ENCODE measurements around the gene MEF2C. TPM values are rescaled to one million over a fixed set of nuclear protein-coding genes. Genes with fewer than 3 reads are reported as not detected.

MEF2C gene
- total RNA-seq, 1 experiment from 2014 or later: 1.7 TPM

DNA sequence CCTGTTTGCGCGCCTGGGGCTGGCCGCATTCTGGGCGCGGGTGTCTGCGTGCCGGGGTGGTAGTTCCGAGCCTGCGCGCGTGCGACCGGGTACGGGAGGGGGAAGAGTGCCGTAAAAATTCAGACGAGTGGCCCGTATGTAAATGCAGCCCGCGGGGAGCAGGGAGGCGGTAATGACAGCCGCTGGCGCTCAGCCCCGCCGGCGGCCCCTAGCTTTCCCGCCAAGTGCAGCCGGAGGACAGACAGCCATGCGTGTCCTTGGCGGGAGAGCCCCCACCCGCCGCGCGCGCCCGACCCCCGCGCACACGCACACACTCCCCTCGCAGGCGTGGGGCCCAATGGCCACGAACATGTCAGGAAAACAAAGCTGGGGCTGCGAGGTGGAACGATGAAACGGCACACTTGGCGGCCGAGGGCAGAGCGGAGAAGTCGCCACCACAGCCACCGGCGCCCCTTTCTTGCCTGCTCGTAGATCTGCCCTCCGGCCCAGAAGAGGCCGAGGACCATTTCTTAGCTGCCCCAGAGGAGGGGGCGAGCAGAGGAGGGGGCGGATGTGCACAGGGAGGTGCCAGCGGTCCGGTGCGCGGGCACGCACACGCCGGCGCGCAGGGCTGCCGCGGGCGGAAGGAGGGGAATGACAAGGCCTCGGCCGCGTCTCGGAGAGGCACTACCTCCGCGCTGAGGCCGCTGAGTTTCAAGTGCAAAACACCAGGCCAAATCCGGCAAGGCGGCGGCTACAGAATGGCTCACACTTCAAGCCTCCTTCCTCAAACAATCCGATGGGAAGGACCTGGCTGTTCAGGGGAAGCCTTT is 208.4 kb downstream of the MEF2C start (continued):
- TF ChIP-seq, protein P1, sequence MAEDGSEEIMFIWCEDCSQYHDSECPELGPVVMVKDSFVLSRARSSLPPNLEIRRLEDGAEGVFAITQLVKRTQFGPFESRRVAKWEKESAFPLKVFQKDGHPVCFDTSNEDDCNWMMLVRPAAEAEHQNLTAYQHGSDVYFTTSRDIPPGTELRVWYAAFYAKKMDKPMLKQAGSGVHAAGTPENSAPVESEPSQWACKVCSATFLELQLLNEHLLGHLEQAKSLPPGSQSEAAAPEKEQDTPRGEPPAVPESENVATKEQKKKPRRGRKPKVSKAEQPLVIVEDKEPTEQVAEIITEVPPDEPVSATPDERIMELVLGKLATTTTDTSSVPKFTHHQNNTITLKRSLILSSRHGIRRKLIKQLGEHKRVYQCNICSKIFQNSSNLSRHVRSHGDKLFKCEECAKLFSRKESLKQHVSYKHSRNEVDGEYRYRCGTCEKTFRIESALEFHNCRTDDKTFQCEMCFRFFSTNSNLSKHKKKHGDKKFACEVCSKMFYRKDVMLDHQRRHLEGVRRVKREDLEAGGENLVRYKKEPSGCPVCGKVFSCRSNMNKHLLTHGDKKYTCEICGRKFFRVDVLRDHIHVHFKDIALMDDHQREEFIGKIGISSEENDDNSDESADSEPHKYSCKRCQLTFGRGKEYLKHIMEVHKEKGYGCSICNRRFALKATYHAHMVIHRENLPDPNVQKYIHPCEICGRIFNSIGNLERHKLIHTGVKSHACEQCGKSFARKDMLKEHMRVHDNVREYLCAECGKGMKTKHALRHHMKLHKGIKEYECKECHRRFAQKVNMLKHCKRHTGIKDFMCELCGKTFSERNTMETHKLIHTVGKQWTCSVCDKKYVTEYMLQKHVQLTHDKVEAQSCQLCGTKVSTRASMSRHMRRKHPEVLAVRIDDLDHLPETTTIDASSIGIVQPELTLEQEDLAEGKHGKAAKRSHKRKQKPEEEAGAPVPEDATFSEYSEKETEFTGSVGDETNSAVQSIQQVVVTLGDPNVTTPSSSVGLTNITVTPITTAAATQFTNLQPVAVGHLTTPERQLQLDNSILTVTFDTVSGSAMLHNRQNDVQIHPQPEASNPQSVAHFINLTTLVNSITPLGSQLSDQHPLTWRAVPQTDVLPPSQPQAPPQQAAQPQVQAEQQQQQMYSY (CRISPR knock-in tag; IDR thresholded peaks at IDR 0.05): peak; percentile 73
- TF ChIP-seq MXD4 (CRISPR knock-in tag; IDR thresholded peaks at IDR 0.05; ENCODE audit: borderline replicate concordance) (no peak), MYBL2 (CRISPR knock-in tag; IDR thresholded peaks at IDR 0.05) (peak; percentile 44; the same call in 1 of the 2 replicates), EMX1 (CRISPR knock-in tag; IDR thresholded peaks at IDR 0.05) (no peak), GABPB1 (CRISPR knock-in tag; IDR thresholded peaks at IDR 0.05) (no peak), GTF2I (CRISPR knock-in tag; conservative IDR thresholded peaks at IDR 0.05) (no peak), ZNF416 (CRISPR knock-in tag; IDR thresholded peaks at IDR 0.05) (no peak), JUN (CRISPR knock-in tag; IDR thresholded peaks at IDR 0.05) (no peak), PRRX2 (CRISPR knock-in tag; IDR thresholded peaks at IDR 0.05) (no peak), SP1 (CRISPR knock-in tag; conservative IDR thresholded peaks at IDR 0.05) (peak; percentile 49), FOXK1 (CRISPR knock-in tag; IDR thresholded peaks at IDR 0.05) (peak; percentile 76), SMAD4 (CRISPR knock-in tag; IDR thresholded peaks at IDR 0.05) (no peak), NFATC4 (CRISPR knock-in tag; IDR thresholded peaks at IDR 0.05) (no peak), NR1H2 (CRISPR knock-in tag; IDR thresholded peaks at IDR 0.05) (no peak), TEAD1 (CRISPR knock-in tag; IDR thresholded peaks at IDR 0.05) (no peak), KAT7 (CRISPR knock-in tag; IDR thresholded peaks at IDR 0.05; ENCODE audit: borderline replicate concordance) (0 out of 2 replicates have a peak, but pooled peaks have one; percentile 70)
- TF ChIP-seq, protein P2, sequence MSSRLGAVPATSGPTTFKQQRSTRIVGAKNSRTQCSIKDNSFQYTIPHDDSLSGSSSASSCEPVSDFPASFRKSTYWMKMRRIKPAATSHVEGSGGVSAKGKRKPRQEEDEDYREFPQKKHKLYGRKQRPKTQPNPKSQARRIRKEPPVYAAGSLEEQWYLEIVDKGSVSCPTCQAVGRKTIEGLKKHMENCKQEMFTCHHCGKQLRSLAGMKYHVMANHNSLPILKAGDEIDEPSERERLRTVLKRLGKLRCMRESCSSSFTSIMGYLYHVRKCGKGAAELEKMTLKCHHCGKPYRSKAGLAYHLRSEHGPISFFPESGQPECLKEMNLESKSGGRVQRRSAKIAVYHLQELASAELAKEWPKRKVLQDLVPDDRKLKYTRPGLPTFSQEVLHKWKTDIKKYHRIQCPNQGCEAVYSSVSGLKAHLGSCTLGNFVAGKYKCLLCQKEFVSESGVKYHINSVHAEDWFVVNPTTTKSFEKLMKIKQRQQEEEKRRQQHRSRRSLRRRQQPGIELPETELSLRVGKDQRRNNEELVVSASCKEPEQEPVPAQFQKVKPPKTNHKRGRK (CRISPR knock-in tag; IDR thresholded peaks at IDR 0.05; ENCODE audit: borderline replicate concordance): no peak
- TF ChIP-seq, protein P3, sequence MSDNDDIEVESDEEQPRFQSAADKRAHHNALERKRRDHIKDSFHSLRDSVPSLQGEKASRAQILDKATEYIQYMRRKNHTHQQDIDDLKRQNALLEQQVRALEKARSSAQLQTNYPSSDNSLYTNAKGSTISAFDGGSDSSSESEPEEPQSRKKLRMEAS (CRISPR knock-in tag; IDR thresholded peaks at IDR 0.05): peak; percentile 51; the same call in 1 of the 2 replicates
- TF ChIP-seq, protein P4, sequence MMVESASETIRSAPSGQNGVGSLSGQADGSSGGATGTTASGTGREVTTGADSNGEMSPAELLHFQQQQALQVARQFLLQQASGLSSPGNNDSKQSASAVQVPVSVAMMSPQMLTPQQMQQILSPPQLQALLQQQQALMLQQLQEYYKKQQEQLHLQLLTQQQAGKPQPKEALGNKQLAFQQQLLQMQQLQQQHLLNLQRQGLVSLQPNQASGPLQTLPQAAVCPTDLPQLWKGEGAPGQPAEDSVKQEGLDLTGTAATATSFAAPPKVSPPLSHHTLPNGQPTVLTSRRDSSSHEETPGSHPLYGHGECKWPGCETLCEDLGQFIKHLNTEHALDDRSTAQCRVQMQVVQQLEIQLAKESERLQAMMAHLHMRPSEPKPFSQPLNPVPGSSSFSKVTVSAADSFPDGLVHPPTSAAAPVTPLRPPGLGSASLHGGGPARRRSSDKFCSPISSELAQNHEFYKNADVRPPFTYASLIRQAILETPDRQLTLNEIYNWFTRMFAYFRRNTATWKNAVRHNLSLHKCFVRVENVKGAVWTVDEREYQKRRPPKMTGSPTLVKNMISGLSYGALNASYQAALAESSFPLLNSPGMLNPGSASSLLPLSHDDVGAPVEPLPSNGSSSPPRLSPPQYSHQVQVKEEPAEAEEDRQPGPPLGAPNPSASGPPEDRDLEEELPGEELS (CRISPR knock-in tag; IDR thresholded peaks at IDR 0.05): peak; percentile 89
- TF ChIP-seq, protein P5, sequence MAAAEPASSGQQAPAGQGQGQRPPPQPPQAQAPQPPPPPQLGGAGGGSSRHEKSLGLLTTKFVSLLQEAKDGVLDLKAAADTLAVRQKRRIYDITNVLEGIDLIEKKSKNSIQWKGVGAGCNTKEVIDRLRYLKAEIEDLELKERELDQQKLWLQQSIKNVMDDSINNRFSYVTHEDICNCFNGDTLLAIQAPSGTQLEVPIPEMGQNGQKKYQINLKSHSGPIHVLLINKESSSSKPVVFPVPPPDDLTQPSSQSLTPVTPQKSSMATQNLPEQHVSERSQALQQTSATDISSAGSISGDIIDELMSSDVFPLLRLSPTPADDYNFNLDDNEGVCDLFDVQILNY (CRISPR knock-in tag; IDR thresholded peaks at IDR 0.05): peak; percentile 95
- TF ChIP-seq, protein P6, sequence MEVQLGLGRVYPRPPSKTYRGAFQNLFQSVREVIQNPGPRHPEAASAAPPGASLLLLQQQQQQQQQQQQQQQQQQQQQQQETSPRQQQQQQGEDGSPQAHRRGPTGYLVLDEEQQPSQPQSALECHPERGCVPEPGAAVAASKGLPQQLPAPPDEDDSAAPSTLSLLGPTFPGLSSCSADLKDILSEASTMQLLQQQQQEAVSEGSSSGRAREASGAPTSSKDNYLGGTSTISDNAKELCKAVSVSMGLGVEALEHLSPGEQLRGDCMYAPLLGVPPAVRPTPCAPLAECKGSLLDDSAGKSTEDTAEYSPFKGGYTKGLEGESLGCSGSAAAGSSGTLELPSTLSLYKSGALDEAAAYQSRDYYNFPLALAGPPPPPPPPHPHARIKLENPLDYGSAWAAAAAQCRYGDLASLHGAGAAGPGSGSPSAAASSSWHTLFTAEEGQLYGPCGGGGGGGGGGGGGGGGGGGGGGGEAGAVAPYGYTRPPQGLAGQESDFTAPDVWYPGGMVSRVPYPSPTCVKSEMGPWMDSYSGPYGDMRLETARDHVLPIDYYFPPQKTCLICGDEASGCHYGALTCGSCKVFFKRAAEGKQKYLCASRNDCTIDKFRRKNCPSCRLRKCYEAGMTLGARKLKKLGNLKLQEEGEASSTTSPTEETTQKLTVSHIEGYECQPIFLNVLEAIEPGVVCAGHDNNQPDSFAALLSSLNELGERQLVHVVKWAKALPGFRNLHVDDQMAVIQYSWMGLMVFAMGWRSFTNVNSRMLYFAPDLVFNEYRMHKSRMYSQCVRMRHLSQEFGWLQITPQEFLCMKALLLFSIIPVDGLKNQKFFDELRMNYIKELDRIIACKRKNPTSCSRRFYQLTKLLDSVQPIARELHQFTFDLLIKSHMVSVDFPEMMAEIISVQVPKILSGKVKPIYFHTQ (CRISPR knock-in tag; IDR thresholded peaks at IDR 0.05): no peak
- TF ChIP-seq, protein P7, sequence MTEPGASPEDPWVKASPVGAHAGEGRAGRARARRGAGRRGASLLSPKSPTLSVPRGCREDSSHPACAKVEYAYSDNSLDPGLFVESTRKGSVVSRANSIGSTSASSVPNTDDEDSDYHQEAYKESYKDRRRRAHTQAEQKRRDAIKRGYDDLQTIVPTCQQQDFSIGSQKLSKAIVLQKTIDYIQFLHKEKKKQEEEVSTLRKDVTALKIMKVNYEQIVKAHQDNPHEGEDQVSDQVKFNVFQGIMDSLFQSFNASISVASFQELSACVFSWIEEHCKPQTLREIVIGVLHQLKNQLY (CRISPR knock-in tag; IDR thresholded peaks at IDR 0.05): no peak
- TF ChIP-seq, protein P8, sequence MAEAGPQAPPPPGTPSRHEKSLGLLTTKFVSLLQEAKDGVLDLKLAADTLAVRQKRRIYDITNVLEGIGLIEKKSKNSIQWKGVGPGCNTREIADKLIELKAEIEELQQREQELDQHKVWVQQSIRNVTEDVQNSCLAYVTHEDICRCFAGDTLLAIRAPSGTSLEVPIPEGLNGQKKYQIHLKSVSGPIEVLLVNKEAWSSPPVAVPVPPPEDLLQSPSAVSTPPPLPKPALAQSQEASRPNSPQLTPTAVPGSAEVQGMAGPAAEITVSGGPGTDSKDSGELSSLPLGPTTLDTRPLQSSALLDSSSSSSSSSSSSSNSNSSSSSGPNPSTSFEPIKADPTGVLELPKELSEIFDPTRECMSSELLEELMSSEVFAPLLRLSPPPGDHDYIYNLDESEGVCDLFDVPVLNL (CRISPR knock-in tag; IDR thresholded peaks at IDR 0.05; ENCODE audit: borderline replicate concordance, low read depth): peak; percentile 87; the same call in 1 of the 2 replicates
